Fibroblast of lung (primary cell): ENCODE data around the gene RGS19. TPM values are rescaled to one million over a fixed set of nuclear protein-coding genes. Genes with fewer than 3 reads are reported as not detected.

Experiments
- DNase-seq, 2 donors: peaks; one replicate each; pipeline versions ENCODE4 v3.0.0 to v3.0.0-alpha.2; 2010; ENCODE audit warnings: low read depth in 2 of 2
- H2AFZ ChIP-seq: 2 replicates; pipeline ENCODE4 v1.5.1; 2012; ENCODE audit warnings: low read length, control low read depth, inconsistent platforms
- H3K27ac ChIP-seq: 2 replicates; pipeline ENCODE4 v1.5.1; 2011; ENCODE audit warnings: low read length, control low read depth; ENCODE audit not compliant: insufficient read depth
- H3K27me3 ChIP-seq: 2 replicates; pipeline ENCODE4 v1.5.1; 2011; ENCODE audit warnings: mild to moderate bottlenecking, low read length; ENCODE audit not compliant: control insufficient read depth, insufficient read depth
- H3K36me3 ChIP-seq: 2 replicates; pipeline ENCODE4 v1.5.1; 2011; ENCODE audit warnings: low read length; ENCODE audit not compliant: control insufficient read depth, insufficient read depth
- H3K4me1 ChIP-seq: 2 replicates; pipeline ENCODE4 v1.5.1; 2011; ENCODE audit warnings: low read length; ENCODE audit not compliant: control insufficient read depth, insufficient read depth; ENCODE audit errors: extremely low read depth
- H3K4me2 ChIP-seq: 2 replicates; pipeline ENCODE4 v1.5.1; 2011; ENCODE audit warnings: low read length, control low read depth; ENCODE audit not compliant: insufficient read depth; ENCODE audit errors: extremely low read depth
- H3K4me3 ChIP-seq, 4 experiments: fragments of 200-600 bp in 1 of 4; sonication (generic) in 1 of 4; replicated peaks in 1 of 4; 2 replicates each; pipeline ENCODE4 v1.5.1; 2011 to 2016; ENCODE audit warnings: low read length in 4 of 4, low read depth in 3 of 4, mild to moderate bottlenecking in 3 of 4, control low read depth in 2 of 4, inconsistent platforms in 1 of 4, mixed read lengths in 1 of 4; ENCODE audit not compliant: insufficient read depth in 1 of 4; ENCODE audit errors: control extremely low read depth in 1 of 4
- H3K79me2 ChIP-seq: 2 replicates; pipeline ENCODE4 v1.5.1; 2012; ENCODE audit warnings: mild to moderate bottlenecking, low read length, inconsistent platforms; ENCODE audit not compliant: control insufficient read depth, insufficient read depth
- H3K9ac ChIP-seq: 2 replicates; pipeline ENCODE4 v1.5.1; 2011; ENCODE audit warnings: mild to moderate bottlenecking, low read length, control low read depth; ENCODE audit not compliant: insufficient read depth
- H3K9me3 ChIP-seq: 2 replicates; pipeline ENCODE4 v1.5.1; 2012; ENCODE audit warnings: low read depth, low read length; ENCODE audit not compliant: control insufficient read depth, insufficient read depth
- H4K20me1 ChIP-seq: 2 replicates; pipeline ENCODE4 v1.5.1; 2011; ENCODE audit warnings: low read length; ENCODE audit not compliant: control insufficient read depth, insufficient read depth; ENCODE audit errors: extremely low read depth
- EZH2 ChIP-seq: IDR thresholded peaks from 2 replicates; pipeline ENCODE4 v1.5.1; 2012; ENCODE audit warnings: low read length, control low read depth, mild to moderate bottlenecking; ENCODE audit errors: missing control alignments
- polyA plus RNA-seq, 2 donors: library from polyadenylated mRNA; depleted of rRNA in 1 of 2; stranded (reverse) in 1 of 2; unstranded in 1 of 2; fragments of >200 nt; gene quantifications; 2 replicates each; pipeline ENCODE4 v1.2.1, GENCODE V29; 2011 to 2012; ENCODE audit warnings: missing spikeins in 1 of 2
- total RNA-seq: library from RNA; depleted of rRNA; stranded (reverse); fragments of >200 nt; gene quantifications from 2 replicates; pipeline ENCODE4 v1.2.1, GENCODE V29; 2014
- TF ChIP-seq, protein P1 (sequence below), 2 donors: IDR thresholded peaks in 1 of 2; conservative IDR thresholded peaks in 1 of 2; 1 replicate in 1 of 2; 2 replicates in 1 of 2; pipeline ENCODE4 v1.5.1; 2011 to 2012; ENCODE audit warnings: low read length in 2 of 2, control low read depth in 1 of 2, inconsistent platforms in 1 of 2, low read depth in 1 of 2, mild to moderate bottlenecking in 1 of 2

The RGS19 gene
- total and polyA plus RNA-seq, 2 donors (not counting 1 experiment from before 2014, with no cell fraction given), result 5.8 to 9.1 TPM

DNA sequence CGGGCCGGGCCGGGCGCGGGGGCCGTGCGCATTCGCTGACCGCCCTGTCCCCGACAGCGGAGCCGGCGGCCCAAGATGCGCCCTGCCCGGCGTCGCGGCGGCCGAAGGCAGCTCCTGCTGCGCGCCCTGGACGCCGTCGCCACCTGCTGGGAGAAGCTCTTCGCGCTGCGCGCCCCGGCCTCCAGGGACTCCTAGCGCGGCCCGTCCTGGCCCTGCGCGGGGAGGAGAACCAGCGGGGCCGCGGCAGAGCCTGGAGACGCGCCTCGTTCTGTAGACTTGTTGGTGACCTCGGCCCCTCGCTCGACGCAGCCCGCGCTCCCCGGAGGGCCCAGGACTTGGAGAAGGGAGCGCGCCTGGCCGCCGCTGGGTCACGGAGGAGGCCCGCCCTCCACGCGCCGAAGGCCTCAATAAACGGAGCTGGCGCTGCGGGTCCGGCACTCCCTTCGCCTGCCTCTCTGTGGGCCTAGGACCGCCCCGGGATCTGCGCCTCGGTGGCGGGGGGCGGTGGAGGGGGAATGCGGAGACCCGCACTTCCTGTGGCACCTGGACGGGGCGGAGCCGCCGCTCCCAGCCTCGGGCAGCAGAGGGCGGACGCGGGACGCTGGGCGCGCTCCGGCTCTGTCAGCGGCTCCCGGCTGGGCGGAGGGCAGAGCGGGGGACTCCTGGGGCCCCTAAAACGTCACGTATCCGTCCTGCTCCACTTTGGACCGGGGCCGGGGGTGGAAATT lies 40.6 kb downstream of the RGS19 start:
- no peak overlapping the region for H3K27ac ChIP-seq
- no peaks in the 10 kb centered on the region for H3K9me3 ChIP-seq
- no peak for TF ChIP-seq EZH2
- TF ChIP-seq, protein P1, sequence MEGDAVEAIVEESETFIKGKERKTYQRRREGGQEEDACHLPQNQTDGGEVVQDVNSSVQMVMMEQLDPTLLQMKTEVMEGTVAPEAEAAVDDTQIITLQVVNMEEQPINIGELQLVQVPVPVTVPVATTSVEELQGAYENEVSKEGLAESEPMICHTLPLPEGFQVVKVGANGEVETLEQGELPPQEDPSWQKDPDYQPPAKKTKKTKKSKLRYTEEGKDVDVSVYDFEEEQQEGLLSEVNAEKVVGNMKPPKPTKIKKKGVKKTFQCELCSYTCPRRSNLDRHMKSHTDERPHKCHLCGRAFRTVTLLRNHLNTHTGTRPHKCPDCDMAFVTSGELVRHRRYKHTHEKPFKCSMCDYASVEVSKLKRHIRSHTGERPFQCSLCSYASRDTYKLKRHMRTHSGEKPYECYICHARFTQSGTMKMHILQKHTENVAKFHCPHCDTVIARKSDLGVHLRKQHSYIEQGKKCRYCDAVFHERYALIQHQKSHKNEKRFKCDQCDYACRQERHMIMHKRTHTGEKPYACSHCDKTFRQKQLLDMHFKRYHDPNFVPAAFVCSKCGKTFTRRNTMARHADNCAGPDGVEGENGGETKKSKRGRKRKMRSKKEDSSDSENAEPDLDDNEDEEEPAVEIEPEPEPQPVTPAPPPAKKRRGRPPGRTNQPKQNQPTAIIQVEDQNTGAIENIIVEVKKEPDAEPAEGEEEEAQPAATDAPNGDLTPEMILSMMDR (conservative IDR thresholded peaks at IDR 0.05 in 1 of 2, IDR thresholded peaks at IDR 0.05 in 1 of 2; ENCODE audit: low read depth in 1 of 2, low read length in 2 of 2), result peak; percentile 50 to 53
- no peak overlapping the region for H3K9ac ChIP-seq
- no peaks in the 10 kb centered on the region for H4K20me1 ChIP-seq
- H3K36me3 ChIP-seq, result peaks cover 6% of the 10 kb centered on the region
- H2AFZ ChIP-seq, result peak overlapping the region; percentile 11
- peak overlapping the region; percentile 82 for H3K4me2 ChIP-seq
- peaks cover 26% of the 10 kb centered on the region for H3K27me3 ChIP-seq
- H3K4me3 ChIP-seq, result peak overlapping the region in 2 of 4 experiments; percentile 31 to 46
- DNase-seq, result peak; percentile 64 to 78
- no peaks in the 10 kb centered on the region for H3K79me2 ChIP-seq
- no peaks in the 10 kb centered on the region for H3K4me1 ChIP-seq

- DNase-seq, result no peak
- Histone ChIP-seq H3K9ac (no peak overlapping the region), H3K4me2 (no peak overlapping the region)
Observed at GRCh38 chr20:64038224-64038564, 41.1 kb downstream of the RGS19 start.

DNA sequence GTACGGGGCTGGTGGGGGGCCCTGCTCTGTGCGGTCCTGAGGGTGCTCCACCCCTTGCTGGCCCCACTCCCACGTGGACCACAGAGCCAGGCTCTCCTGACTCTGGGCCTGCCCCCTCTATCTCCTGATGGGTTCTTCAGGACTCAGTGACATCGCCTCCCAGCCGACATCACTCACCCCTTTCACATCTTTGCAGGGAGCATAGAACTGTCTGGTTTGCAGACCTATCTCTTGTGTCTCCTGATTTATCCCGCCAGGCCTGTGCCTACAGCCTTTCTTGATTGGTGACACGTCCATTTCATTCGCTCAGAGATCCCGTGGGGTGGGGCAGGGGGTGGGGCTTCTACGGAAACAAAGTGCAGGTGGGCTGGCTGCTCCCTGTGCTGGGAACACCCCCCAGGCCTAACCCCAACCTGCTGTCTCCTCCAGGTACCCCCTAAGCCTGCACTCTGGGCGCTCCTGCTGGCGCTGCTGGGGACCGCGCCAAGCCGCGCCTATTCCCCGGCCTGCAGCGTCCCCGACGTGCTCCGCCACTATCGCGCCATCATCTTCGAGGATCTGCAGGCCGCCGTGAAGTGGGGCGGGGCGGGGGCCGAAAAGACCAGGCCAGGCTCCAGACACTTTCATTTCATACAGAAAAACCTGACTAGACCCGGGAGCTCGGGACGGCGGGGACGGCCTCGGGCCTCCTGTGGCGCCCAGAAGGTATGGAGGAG lies 41.7 kb downstream of the RGS19 start:
- Histone ChIP-seq H4K20me1 (no peaks in the 10 kb centered on the region), H3K79me2 (no peaks in the 10 kb centered on the region), H3K27me3 (peaks cover 26% of the 10 kb centered on the region), H3K4me1 (no peaks in the 10 kb centered on the region), H3K4me3 (no peak overlapping the region), H3K4me2 (no peak overlapping the region), H3K9ac (no peak overlapping the region), H3K36me3 (peaks cover 6% of the 10 kb centered on the region), H3K27ac (no peak overlapping the region), H3K9me3 (no peaks in the 10 kb centered on the region), H2AFZ (no peak overlapping the region)
- peak; percentile 56 for TF ChIP-seq EZH2
- TF ChIP-seq, protein P1 (conservative IDR thresholded peaks at IDR 0.05 in 1 of 2, IDR thresholded peaks at IDR 0.05 in 1 of 2; ENCODE audit: low read depth in 1 of 2, low read length in 2 of 2), result no peak
- no peak for DNase-seq

More at GRCh38 chr20:64038224-64038564, 41.1 kb downstream of the RGS19 start:
- peaks cover 6% of the 10 kb centered on the region for H3K36me3 ChIP-seq
- H3K9me3 ChIP-seq, result no peaks in the 10 kb centered on the region
- no peaks in the 10 kb centered on the region for H3K79me2 ChIP-seq
- H3K27me3 ChIP-seq, result peaks cover 26% of the 10 kb centered on the region
- no peak overlapping the region for H3K4me3 ChIP-seq
- H3K4me1 ChIP-seq, result no peaks in the 10 kb centered on the region
- TF ChIP-seq, protein P1 (conservative IDR thresholded peaks at IDR 0.05 in 1 of 2, IDR thresholded peaks at IDR 0.05 in 1 of 2; ENCODE audit: low read depth in 1 of 2, low read length in 2 of 2), result no peak
- no peak overlapping the region for H2AFZ ChIP-seq
- no peak overlapping the region for H3K27ac ChIP-seq
- no peaks in the 10 kb centered on the region for H4K20me1 ChIP-seq
